AG04450 (cell line): ENCODE data around the gene TFF2. TPM values are rescaled to one million over a fixed set of nuclear protein-coding genes. Genes with fewer than 3 reads are reported as not detected.

ENCODE experiments used
- CTCF ChIA-PET: fragments of 300-600, 350-600 bp; formaldehyde crosslinking; extraction: SDS; loops from one replicate; lab custom pipeline; 2022; ENCODE audit warnings: antibody characterized with exemption, inconsistent platforms; lab: Charles Lee
- POLR2A ChIA-PET: fragments of 350-600 bp; formaldehyde crosslinking; extraction: SDS; loops from one replicate; lab custom pipeline; 2021; ENCODE audit warnings: antibody characterized with exemption, inconsistent platforms; lab: Yijun Ruan, JAX
- DNase-seq: peaks from one replicate; pipeline ENCODE4 v3.0.0-alpha.2; 2011; ENCODE audit warnings: low read depth, low spot score
- H3K27ac ChIP-seq: one replicate; pipeline ENCODE4 v1.5.1; 2012; ENCODE audit warnings: low read depth, low read length, control low read depth
- H3K27me3 ChIP-seq: one replicate; pipeline ENCODE4 v1.6.0; 2012; ENCODE audit warnings: low read length; ENCODE audit not compliant: control insufficient read depth, insufficient read depth
- H3K4me3 ChIP-seq: 2 replicates; pipeline ENCODE4 v1.5.1; 2011; ENCODE audit warnings: mild to moderate bottlenecking, low read depth, low read length, control low read depth
- H3K9me3 ChIP-seq: 2 replicates; pipeline ENCODE4 v1.5.1; 2012; ENCODE audit warnings: low read length; ENCODE audit not compliant: control insufficient read depth, insufficient read depth
- CTCF ChIP-seq: IDR thresholded peaks from 2 replicates; pipeline ENCODE4 v1.5.1; 2011; ENCODE audit warnings: low read depth, low read length, control low read depth, inconsistent platforms
- polyA plus RNA-seq: library from polyadenylated mRNA; depleted of rRNA; stranded (reverse); fragments of >200 nt; gene quantifications from 2 replicates; pipeline ENCODE4 v1.2.3, GENCODE V29; 2011

TFF2 gene
- polyA plus RNA-seq, 1 experiment = not detected

GRCh38 chr21:42396799-42397745 lies 46.3 kb upstream of the TFF2 start:
- POLR2A ChIA-PET = no interaction called here
- no peak for DNase-seq
- CTCF ChIA-PET = no interaction called here
- no peak for TF ChIP-seq CTCF
- no peak overlapping the region for H3K4me3 ChIP-seq
- no peaks in the 10 kb centered on the region; the same call in 1 of the 2 replicates for H3K9me3 ChIP-seq
- H3K27ac ChIP-seq = no peak overlapping the region
- peaks cover 3% of the 10 kb centered on the region for H3K27me3 ChIP-seq

GRCh38 chr21:42395905-42396651 lies 45.3 kb upstream of the TFF2 start, which contains the start of gene TMPRSS3:
TMPRSS3 (minus strand) TSS chr21:42396052; CDS start chr21:42395417, 635 bp downstream.
- POLR2A ChIA-PET = no interaction called here
- CTCF ChIA-PET = no interaction called here

GRCh38 chr21:42395302-42395701 lies 44.5 kb upstream of the TFF2 start:
- no peak overlapping the region for H3K4me3 ChIP-seq
- ChIA-PET POLR2A (no interaction called here), CTCF (no interaction called here)
- TF ChIP-seq CTCF = no peak
- no peak for DNase-seq
- H3K9me3 ChIP-seq = no peaks in the 10 kb centered on the region; the same call in 1 of the 2 replicates
- peaks cover 3% of the 10 kb centered on the region for H3K27me3 ChIP-seq
- no peak overlapping the region for H3K27ac ChIP-seq

More at GRCh38 chr21:42395905-42396651, 45.3 kb upstream of the TFF2 start, which contains the start of gene TMPRSS3:
- Histone ChIP-seq H3K27me3 (peaks cover 3% of the 10 kb centered on the region), H3K4me3 (no peak within 1 kb of the TSS), H3K9me3 (no peaks in the 10 kb centered on the region; the same call in 1 of the 2 replicates), H3K27ac (no peak within 1 kb of the TSS)
- DNase-seq = no peak
- TF ChIP-seq CTCF = no peak

- no peak overlapping the region for H3K4me3 ChIP-seq
- TF ChIP-seq CTCF = no peak
- DNase-seq = no peak
- H3K9me3 ChIP-seq = no peaks in the 10 kb centered on the region; the same call in 1 of the 2 replicates
- CTCF ChIA-PET = no interaction called here
- H3K27ac ChIP-seq = no peak overlapping the region
- peaks cover 3% of the 10 kb centered on the region for H3K27me3 ChIP-seq
- POLR2A ChIA-PET = no interaction called here
These were observed 42.7 kb upstream of the TFF2 start for GRCh38 chr21:42393443-42393950.
